ENCODE results near the gene CD300H.

GRCh38 chr17:74561586-74561985, 5.7 kb downstream of the CD300H start:
- TF ChIP-seq CTCF (IDR thresholded peaks at IDR 0.05; ENCODE audit: low read length) (no peak), EZH2 (IDR thresholded peaks at IDR 0.05; ENCODE audit: borderline replicate concordance, low read length) (no peak)
